Stimulated activated CD4-positive, alpha-beta T cell treated with anti-CD3 and anti-CD28 coated beads, Interleukin-2, amount 100 ng/mL, for 24 hours (primary cell): ENCODE data around the gene CHL1.
"Not testable (repeated sequence)": the region's sequence is repeated elsewhere in the genome, so short reads cannot be mapped to it uniquely, and the experiment has no call there.

Experiments
- DNase-seq, 2 donors: peaks; one replicate each; pipeline ENCODE4 v3.0.0-alpha.2; 2020

The CHL1 gene

DNA sequence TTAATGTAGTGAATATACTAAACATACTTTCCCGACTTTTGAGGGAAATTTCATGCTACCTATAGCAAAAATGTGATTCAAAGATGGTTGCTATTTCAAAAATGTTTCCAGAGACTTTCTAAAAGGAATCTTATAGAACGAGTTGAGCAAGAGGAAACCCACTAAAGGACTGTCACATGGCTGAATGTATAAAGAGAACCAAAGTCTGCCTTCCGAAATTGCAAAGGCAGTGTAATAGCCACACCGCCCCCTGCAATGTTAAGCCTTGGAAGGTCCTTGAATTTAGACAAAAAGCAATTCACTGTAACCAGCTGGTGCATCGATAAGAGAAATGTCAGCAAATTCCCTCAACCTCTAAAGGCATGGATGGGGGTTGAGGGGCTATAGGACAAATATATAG is 142.8 kb downstream of the CHL1 start:
- no peak for DNase-seq

DNA sequence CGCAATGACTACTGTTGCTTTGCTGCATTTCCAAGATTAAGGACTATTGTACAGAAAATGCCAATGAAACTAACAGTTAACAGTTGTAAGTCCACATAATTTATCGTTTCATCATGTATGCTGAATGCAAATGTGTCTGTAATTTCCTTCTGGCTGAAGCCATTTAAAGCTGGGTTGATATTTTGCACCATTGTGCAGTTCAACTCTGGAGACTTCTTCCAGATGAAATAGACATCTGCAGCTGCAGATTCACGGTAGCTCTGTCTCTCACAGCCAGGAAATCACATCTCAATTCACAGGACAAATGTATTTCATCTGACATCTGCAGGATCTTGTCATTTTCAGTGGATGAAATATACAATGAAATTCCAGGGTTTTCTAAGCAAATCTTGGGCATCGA is 145.4 kb downstream of the CHL1 start:
- DNase-seq, result no peak

DNA sequence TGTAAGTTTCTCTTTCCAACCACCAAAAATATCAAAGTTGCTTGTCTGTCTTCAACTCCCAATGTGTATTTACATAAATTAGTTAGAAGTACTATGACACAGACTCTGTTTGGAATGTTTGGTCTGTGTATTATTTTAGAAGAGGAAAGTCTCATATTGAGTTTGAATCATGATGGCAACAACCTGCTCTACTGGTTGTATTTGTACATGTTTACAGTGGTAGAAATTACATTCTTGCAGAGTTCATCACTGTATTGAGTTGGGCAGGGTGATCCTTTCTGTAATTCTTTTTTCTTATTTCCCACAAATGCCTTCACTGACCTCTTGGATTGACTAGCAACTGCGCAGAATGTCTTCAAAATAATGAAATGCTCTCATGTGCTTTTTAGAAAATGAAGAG is 149.6 kb downstream of the CHL1 start:
- no peak for DNase-seq

DNA sequence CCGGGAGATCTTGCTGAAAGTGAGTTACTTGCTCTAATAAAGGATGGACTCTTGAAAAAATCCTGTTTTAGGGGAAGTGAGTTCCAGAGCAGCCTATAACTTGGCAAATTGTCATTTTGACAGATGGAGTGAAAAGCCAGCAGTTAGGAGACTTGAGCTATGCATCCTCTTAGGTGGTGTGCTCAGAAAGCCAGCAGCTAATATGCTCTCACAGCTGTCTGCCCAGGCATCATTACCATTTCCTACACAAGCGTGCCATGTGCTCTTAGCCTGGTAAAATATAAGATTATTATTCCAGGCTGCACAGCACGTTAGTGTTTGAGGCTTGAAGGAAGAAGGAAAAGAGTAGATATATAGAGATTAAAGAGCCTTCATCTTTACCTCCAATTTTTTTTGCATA is 151.0 kb downstream of the CHL1 start:
- no peak for DNase-seq

DNA sequence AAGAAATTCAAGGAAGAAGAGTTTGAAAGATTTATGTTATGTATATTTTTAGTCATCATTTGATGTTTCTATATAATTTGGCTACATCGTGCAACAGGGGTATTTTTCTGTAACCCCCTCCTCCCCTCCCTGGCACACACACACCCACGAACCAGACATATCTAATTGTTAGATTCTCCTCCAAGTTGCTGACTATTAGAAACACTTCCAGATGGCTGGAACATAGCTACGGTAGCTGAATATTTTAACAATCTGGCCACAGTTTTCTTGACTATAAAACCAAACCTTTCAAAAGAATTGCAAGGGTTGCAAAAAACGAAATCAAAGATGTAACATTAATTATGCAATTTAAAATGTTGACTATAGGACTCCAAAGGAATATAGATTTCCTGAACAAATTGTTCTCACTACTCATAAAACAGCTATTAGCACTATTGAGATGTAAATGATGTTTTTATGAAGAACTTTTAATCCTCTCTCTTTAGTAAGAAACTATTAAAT is 154.4 kb downstream of the CHL1 start:
- DNase-seq, result no peak

DNA sequence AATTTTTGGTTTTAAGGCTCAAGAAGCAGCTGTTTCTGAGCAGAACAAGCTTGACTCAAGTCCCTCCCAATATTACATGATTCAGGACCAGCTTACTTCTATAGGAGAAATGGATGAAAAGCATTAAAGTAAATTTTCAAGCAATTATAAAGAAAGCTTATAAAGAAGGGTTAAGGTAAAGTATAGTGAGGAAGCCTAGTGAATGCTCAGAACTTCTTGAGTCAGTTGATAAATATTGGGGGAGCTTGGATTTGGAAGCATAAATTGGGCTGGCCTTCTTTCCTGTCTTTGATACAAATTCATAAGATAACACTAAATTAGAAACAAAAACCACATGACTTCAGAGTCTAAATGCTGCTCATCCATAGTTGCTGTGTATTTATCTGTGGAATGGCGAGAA is 156.0 kb downstream of the CHL1 start:
- DNase-seq, result no peak

DNA sequence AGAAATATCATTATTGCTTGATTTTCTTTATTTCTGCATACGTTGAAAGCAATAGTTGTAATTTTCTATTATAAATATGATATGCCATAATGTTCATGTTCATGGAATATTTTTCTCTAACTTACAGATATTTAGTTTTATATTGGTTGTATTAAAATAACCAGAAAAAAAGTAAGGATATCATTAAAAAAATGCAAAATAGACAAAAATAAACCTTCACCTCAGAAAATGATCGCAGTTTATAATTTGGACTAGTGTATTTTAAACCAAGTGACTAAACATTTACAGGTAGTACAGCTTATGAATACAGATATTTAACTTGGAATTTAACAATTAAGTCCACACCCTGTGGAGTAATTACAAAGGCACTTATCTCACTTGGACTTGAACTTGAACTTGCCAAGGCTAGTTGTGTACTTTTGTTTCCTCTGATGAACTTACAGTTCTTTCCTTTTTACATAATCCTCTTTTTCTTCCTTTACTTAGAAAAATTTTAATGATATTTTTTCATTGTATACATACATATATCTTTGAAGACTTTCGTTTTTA is 156.7 kb downstream of the CHL1 start:
- DNase-seq, result no peak

DNA sequence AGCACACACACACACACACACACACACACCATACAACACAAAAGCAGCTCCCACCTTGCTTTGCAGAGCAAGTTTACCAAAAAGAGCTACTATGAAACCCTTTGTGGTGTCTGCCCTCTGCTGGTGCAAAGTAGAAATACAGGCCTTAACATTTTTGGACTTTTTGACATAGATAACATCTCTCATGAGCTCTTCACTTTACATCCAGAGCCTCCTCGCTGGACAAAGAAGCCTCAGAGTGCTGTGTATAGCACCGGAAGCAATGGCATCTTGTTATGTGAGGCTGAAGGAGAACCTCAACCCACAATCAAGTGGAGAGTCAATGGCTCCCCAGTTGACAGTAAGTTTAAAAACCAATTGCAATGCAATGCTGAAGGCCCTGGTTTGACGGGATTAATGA is 157.9 kb downstream of the CHL1 start:
- peak; percentile 6 to 23 for DNase-seq

DNA sequence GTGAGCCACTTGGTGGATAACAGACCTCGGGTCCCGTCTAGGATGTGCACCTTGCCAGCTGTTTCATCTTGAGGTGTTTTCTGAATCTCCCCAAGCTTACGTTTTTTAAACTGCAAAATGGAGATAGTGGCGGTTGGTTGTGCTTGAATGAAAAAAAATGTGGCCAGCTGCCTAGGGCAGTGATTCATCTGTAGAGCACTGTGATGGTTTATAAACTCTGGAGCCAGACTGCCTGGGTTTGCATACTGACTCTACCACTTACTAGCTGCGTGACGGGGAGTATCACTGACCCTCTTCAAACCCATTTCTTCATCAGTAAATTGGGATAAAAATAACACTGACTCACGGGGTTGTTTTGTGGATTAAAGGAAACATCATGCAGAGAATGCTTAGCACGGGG is 159.1 kb downstream of the CHL1 start:
- DNase-seq, result no peak

DNA sequence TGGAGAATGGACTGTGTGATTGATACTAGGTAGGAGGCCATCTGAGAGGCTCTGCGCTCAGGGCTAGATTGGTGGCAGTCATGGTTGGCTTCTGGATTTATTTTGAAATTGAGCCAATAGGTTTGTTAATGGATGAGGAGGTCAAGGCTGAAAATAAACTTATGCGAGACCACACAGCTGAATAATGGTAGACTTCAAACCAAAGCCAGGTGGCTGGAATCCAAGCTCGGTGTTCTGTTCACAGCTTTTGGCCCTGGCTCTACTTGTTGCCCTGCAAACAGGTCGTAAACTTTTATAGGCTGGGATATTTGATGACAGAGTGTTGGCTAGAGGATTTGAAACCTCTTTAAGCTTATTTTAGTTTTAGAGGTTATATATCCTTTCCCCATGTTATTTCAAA is 160.4 kb downstream of the CHL1 start:
- DNase-seq, result no peak

DNA sequence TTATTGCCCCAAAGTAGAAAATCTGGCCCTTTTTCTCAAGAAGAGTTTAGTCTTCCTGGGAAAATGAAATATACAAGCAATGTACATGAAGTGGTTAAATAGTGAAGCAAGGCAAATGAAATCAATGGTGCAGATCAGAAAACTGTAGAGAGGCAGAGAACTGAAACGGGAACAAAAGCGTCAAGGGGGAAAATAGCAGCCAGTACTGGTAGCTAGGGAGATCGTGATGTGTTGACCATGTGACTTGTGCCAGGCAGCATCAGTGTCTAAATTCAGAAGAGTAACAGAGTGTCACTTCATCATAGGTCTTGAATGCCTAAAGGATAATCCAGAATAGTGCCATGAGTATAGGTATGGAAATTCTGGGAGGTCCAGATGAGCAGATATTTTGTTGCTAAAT is 163.1 kb downstream of the CHL1 start:
- DNase-seq, result no peak

DNA sequence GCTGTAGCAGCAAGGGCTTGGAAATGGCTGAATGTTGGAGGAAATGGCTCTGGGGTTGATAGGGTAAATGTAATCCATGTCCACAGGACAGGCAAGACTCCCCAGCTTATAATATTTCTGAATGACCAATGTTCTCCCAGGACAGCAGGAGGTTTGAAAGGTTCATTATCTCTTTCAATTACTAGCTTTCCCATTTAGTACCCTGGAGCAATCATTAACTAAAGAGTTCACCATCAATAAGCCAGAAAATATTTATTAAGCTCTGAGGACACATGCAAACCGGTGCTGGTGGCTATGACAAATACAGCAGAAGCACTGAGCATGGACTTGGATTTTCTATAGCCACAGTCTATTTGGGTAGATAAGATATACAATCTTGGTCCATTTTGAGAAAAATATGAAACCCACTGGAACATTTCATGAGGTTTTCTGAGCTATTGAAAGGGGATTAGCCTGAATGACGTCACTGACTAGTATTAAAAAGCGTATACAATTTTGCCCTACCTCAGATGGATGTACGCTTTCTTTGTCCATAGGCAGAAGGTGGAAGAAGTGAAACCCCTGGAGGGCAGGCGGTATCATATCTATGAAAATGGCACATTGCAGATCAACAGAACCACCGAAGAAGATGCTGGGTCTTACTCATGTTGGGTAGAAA is 166.2 kb downstream of the CHL1 start:
- no peak for DNase-seq

DNA sequence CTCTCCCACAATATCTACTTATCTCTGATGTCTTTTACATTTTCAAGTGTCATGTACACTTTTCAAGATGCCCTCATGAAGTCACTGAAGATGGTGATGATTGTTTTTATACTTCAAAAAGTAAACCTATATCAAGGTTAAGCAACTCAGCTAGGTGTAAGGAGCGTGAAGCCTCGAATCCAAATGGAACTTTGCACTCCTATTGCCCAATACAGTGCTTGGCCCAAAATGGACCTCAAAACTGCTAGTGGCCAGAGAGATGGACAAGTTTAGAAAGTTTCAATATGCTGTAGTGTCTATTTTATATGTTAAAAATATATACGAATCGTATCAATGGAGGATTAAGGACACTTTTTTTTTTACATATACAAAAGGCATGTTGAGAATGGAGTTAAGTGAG is 167.7 kb downstream of the CHL1 start:
- DNase-seq, result no peak

DNA sequence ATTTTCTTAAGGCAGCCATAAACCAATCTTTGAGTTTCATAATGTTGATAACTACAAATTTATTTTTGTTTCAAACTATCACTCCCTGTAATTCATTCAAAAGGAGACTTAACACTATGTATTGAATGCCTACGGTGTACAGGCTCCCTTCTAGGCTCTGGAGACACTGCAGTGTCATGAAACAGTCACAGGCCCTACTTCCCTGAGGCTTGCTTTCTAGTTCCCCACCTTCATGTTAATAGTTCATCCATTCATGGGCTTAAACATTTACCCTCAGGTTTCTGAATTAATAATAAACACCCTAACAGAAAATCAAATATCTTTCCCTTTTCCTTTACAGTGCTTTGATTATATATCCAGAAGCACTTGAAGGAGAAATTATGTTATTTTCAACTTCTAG is 168.7 kb downstream of the CHL1 start:
- DNase-seq, result no peak

DNA sequence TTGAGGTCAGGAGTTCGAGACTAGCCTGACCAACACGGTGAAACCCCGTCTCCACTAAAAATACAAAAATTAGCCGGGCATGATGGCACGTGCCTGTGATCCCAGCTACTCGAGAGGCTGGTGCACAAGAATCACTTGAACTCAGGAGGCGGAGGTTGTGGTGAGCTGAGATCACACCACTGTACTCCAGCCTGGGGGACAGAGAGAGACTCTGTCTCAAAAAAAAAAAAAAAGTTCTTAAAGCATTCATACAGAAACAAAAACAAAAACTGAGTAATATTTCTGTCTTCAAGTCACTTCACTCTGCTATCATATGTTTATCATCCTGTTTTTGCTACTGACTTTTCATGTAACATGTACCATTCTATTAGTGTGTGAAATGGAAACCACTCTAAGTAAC is 169.7 kb downstream of the CHL1 start:
- DNase-seq, result not testable (repeated sequence)

DNA sequence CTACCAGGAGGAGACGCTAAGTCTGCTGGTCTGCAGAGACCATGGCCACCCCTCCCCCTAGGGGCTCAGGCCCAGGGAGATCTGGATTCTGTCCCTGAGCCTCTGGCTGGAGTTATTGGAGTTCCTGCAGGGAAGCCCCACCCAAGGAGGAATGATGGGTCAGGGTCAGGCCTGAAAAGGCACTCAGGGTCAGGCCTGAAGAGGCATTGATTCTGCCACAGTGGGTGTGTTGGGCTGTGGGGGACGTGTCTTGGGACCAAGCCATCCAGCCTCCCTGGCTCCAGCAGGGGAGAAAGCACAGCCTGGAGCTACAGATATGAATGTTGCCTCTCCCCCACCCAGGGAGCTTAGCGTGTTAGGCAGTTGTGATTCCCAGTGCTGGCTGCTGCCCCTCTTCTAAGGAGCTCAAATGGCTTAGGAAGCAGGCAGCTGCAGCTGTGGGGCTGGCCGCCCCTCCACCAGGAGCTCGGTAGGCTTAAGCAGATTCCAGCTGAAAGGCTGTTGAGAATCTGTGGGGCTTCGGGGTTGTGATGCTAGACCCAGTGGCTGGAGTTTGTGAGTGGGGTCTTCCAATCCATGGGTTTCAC is 176.7 kb downstream of the CHL1 start:
- no peak for DNase-seq

DNA sequence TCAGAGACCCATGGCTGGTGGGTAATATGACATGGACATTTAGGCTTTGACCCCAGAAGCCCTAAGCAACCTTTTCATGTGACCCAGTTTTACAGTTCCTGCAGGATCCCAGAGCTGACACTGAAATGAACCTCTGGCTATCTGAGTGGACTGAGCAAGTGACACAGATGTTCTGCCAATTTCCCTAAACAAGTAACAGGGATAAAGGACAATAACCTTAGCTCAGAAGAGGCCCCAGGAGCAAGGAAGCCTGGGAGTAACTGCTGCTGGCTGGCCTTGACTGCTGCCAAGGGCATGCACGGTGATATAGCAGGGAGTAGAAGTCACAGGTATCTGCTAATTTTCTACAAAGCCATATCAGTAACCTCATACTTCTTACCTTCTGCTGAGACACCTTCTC is 177.9 kb downstream of the CHL1 start:
- DNase-seq, result no peak

DNA sequence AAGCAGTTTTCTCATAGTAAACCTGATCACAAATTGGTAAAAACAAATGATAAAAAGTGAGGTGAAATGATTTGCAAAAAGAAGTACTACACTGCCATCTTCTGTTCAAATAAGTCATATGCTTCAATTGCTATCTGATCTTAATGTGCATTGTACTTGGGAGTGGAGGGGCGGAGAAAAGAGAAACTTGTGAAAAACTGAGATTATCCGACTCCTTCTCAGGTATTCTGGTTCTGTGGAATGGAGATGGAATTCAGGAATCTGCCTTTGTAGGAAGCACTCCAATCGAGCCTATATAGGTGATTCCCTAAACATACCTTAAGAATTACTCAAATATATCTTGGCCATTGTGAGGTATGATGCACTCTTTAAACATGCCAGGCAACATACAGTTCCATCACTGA is 180.6 kb downstream of the CHL1 start:
- DNase-seq, result no peak

DNA sequence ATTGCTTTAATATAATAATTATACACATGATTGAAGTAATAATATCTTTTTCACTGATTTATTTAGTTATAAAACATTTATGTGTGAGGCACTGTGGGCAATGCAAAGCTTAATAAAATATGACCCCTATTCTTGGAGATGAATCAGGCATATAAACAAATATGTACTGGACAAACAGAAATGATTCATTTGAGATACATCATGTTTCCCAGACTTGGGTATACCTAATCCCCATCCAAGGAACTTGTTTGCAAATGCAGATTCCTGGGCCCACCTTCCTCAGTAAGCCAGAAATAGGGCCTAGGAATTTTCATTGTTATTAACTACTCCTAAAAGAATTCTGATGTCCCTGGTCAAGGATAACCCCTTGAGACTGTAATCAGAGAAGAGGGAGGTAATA is 184.2 kb downstream of the CHL1 start:
- DNase-seq, result no peak

DNA sequence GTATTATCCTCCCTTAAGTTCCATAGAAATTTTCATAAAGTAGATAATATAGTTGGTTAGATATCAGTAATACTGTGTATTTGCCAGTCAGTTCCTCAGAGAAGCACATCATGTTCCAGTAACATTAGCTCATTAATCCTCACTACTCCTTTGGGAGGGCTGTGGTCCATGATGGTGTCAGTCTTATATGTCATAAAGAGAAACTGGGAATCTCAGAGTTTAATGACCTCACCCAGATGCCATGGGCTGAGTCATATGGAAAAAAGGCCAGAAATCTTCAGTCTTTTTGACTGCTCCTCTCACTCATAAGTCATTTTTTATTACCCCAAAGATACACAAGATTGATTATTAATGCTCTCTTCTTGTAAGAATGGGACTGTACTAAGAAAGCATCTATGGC is 188.6 kb downstream of the CHL1 start:
- DNase-seq, result no peak

DNA sequence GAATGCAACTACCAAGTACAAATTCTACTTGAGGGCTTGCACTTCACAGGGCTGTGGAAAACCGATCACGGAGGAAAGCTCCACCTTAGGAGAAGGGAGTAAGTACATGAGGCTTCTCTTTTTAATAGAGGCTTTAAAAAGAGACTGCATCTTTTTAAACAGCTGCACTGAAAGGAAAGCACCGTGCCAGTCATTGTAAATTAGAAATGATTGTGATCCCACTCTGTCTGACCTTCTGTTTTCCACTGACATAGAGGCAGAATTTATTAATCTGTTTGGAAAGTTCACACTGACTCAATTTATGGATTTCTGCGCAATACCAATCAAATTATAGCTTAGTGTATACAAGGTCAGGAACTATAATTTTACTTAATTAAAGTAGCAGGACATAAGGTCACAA is 198.2 kb downstream of the CHL1 start:
- no peak for DNase-seq

DNA sequence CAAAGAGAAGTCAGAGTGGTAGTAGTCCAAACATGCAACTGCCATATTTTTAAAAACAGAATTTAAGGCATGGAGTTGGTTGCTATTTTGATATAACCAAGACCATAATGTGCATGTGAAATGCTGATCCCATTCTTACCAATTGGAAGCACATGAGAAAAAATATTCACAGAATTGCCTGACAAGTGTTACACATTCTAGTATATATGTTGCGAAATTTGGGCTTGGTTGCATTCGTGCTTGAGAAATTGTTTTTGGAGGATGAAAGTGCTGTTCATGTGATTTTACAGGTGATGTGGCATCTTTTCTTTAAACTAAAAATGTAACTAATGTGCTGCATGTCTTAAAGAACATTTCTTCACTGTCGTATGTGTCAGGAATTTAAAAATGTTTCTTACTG is 199.7 kb downstream of the CHL1 start:
- no peak for DNase-seq

DNA sequence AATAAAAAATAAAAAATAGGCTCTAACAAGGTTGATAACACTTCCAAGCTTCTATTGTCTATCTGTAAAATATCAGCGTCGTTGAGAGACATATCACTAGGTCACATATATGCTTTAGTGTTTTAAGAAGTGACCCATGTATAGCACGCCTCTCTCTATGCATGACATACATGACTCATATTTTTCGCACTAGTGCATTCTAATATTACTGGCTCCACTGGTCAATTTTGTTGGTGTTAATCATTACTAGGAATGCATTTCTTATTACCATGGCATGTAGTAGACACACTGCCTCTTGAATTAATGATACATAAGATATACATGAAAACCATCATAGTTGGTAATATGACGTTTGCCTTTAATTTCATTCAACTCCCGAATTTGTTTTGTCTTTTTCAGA is 203.1 kb downstream of the CHL1 start:
- no peak for DNase-seq

DNA sequence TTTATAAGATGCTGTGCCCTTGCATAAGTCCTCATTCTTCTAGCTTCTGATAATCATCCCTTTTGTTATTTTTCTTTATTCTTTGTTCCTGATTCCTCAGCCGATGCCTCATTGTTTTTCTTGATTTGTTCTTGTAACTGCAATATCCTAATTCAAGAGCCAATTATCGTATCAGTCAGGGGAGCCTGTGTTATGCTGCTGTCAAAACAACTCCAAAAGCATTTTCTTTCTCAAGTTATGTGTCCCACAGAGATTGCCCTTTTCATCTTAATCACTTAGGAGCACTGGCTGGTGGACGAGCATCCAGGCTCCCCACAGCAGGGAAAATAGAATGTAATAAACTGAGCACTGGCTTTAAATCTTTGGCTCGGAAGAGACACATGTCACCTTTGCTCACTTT is 207.3 kb downstream of the CHL1 start:
- DNase-seq, result no peak

DNA sequence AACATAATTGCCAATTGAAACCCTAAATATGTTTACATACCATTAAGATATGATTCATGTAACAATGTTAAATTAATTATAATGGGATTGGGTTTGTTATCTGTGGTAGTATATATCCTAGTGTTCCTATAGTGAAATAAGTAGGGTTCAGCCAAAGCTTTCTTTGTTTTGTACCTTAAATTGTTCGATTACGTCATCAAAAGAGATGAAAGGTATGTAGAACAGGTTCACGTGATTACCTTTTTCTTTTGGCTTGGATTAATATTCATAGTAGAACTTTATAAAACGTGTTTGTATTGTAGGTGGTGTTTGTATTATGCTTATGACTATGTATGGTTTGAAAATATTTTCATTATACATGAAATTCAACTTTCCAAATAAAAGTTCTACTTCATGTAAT is 212.4 kb downstream of the CHL1 start:
- DNase-seq, result no peak
